SK-N-SH (cell line): ENCODE results near the gene SNX21. TPM values are rescaled to one million over a fixed set of nuclear protein-coding genes. Genes with fewer than 3 reads are reported as not detected.

Source experiments
- CTCF ChIA-PET: fragments of 300-600, 350-600 bp; formaldehyde crosslinking; extraction: SDS; loops from one replicate; lab custom pipeline; 2021; lab: Yijun Ruan, JAX
- POLR2A ChIA-PET: fragments of 350-600 bp; sonication (Branson Sonifier 250); formaldehyde crosslinking; extraction: SDS; loops from one replicate; lab custom pipeline; 2020; ENCODE audit warnings: antibody characterized with exemption, inconsistent platforms; lab: Yijun Ruan, JAX
- DNase-seq: peaks from one replicate; pipeline ENCODE4 v3.0.0; 2012
- H2AFZ ChIP-seq: fragments of 200-600 bp; sonication (generic); 2 replicates; pipeline ENCODE4 v1.8.1; 2016; ENCODE audit warnings: antibody characterized with exemption, mild to moderate bottlenecking, low read depth
- H3F3A ChIP-seq: fragments of 200-600 bp; sonication (generic); replicated peaks from 2 replicates; pipeline ENCODE3; 2016; ENCODE audit warnings: antibody characterized with exemption, mild to moderate bottlenecking; ENCODE audit not compliant: insufficient read depth
- H3K27ac ChIP-seq, 2 experiments: fragments of 200-500 bp in 1 of 2; fragments of 200-600 bp in 1 of 2; sonication (Bioruptor generic) in 1 of 2; sonication (generic), shearing (Covaris generic) in 1 of 2; 2 replicates each; pipeline versions ENCODE4 v1.5.1 to v1.6.1; 2014 to 2016; ENCODE audit warnings: low read depth in 2 of 2, inconsistent platforms in 1 of 2, low read length in 1 of 2, mild to moderate bottlenecking in 1 of 2, mixed read lengths in 1 of 2
- H3K27me3 ChIP-seq: fragments of 200-600 bp; sonication (generic), shearing (Covaris generic); 2 replicates; pipeline ENCODE4 v1.6.1; 2016; ENCODE audit warnings: mixed run types; ENCODE audit not compliant: insufficient read depth
- H3K36me3 ChIP-seq, 2 experiments: fragments of 200-500 bp in 1 of 2; fragments of 200-600 bp in 1 of 2; sonication (Bioruptor generic) in 1 of 2; sonication (generic) in 1 of 2; replicated peaks in 1 of 2; 2 replicates each; pipeline versions ENCODE3 to v1.5.1; 2014 to 2016; ENCODE audit warnings: low read length in 1 of 2, mild to moderate bottlenecking in 1 of 2; ENCODE audit not compliant: insufficient read depth in 2 of 2, control insufficient read depth in 1 of 2
- H3K4me1 ChIP-seq, 2 experiments: fragments of 200-500 bp in 1 of 2; fragments of 200-600 bp in 1 of 2; sonication (Bioruptor generic) in 1 of 2; sonication (generic), shearing (Covaris generic) in 1 of 2; 2 replicates each; pipeline versions ENCODE4 v1.5.1 to v1.6.1; 2014 to 2016; ENCODE audit warnings: low read depth in 1 of 2, low read length in 1 of 2, mixed run types in 1 of 2; ENCODE audit not compliant: insufficient read depth in 2 of 2, control insufficient read depth in 1 of 2
- H3K4me2 ChIP-seq: fragments of 200-600 bp; sonication (generic), shearing (Covaris generic); 2 replicates; pipeline ENCODE4 v1.6.1; 2017; ENCODE audit warnings: mixed run types
- H3K4me3 ChIP-seq, 2 experiments: fragments of 200-500 bp in 1 of 2; fragments of 200-600 bp in 1 of 2; sonication (Bioruptor generic) in 1 of 2; sonication (generic), shearing (Covaris generic) in 1 of 2; 2 replicates each; pipeline versions ENCODE4 v1.5.1 to v1.8.1; 2014 to 2016; ENCODE audit warnings: low read depth in 2 of 2, inconsistent platforms in 1 of 2, low read length in 1 of 2, mild to moderate bottlenecking in 1 of 2, mixed read lengths in 1 of 2, moderate library complexity in 1 of 2
- H3K79me2 ChIP-seq: fragments of 200-600 bp; sonication (generic); 2 replicates; pipeline ENCODE4 v1.8.1; 2017; ENCODE audit warnings: mild to moderate bottlenecking; ENCODE audit not compliant: insufficient read depth
- H3K9ac ChIP-seq: fragments of 200-600 bp; sonication (generic); 2 replicates; pipeline ENCODE4 v1.6.1; 2017; ENCODE audit warnings: mixed run types
- H3K9me2 ChIP-seq: fragments of 200-600 bp; sonication (generic); 2 replicates; pipeline ENCODE4 v1.6.1; 2017; ENCODE audit warnings: mixed run types
- H3K9me3 ChIP-seq: fragments of 200-600 bp; sonication (generic); 2 replicates; pipeline ENCODE4 v1.6.1; 2017; ENCODE audit warnings: mixed run types, mild to moderate bottlenecking, moderate library complexity
- H4K20me1 ChIP-seq: fragments of 200-600 bp; sonication (generic); 2 replicates; pipeline ENCODE4 v1.6.1; 2017; ENCODE audit warnings: mild to moderate bottlenecking, mixed run types; ENCODE audit not compliant: insufficient read depth
- ELF1 ChIP-seq: IDR thresholded peaks from 2 replicates; pipeline ENCODE4 v1.4.0; 2012
- EZH2phosphoT487 ChIP-seq: fragments of 200-600 bp; sonication (generic); IDR thresholded peaks from 2 replicates; pipeline ENCODE4 v1.6.1; 2017; ENCODE audit warnings: low read depth, mixed run types, mild to moderate bottlenecking, antibody characterized with exemption, moderate library complexity, borderline replicate concordance
- FOXJ3 ChIP-seq: sonication (generic); formaldehyde crosslinking; IDR thresholded peaks from 2 replicates; pipeline ENCODE4 v1.5.1; 2020; ENCODE audit warnings: mild to moderate bottlenecking, missing genetic modification reagents
- FOXM1 ChIP-seq: IDR thresholded peaks from 2 replicates; pipeline ENCODE4 v1.4.0; 2012; ENCODE audit warnings: low read depth, mild to moderate bottlenecking
- RCOR1 ChIP-seq: fragments of 150-350 bp; IDR thresholded peaks from 2 replicates; pipeline ENCODE4 v1.6.1; 2017; ENCODE audit warnings: antibody characterized with exemption, low read length
- RXRA ChIP-seq: IDR thresholded peaks from 2 replicates; pipeline ENCODE4 v1.4.0; 2012; ENCODE audit warnings: low read depth, mild to moderate bottlenecking, borderline replicate concordance
- SMC3 ChIP-seq: IDR thresholded peaks from 2 replicates; pipeline ENCODE4 v1.6.1; 2012; ENCODE audit warnings: low read depth, low read length, improper control_type of control experiment
- TEAD4 ChIP-seq: IDR thresholded peaks from 2 replicates; pipeline ENCODE4 v1.4.0; 2012; ENCODE audit warnings: mild to moderate bottlenecking, borderline replicate concordance; ENCODE audit not compliant: insufficient read depth
- YY1 ChIP-seq: IDR thresholded peaks from 2 replicates; pipeline ENCODE4 v1.4.0; 2012; ENCODE audit warnings: low read depth, mild to moderate bottlenecking
- WGBS: methylation state at CpG from one replicate; pipeline ENCODE4 v1.1.6; 2017; ENCODE audit warnings: low lambda C conversion rate; 5-methylcytosine and 5-hydroxymethylcytosine counted together
- polyA plus RNA-seq, 3 experiments: library from polyadenylated mRNA; depleted of rRNA; stranded (reverse); fragments of >200 nt; gene quantifications; 2 replicates each; pipeline ENCODE4 v1.2.3, GENCODE V29; 2012
- TF ChIP-seq, protein P1 (sequence below): fragments of 150-350 bp; IDR thresholded peaks from 2 replicates; pipeline ENCODE4 v1.6.1; 2016; ENCODE audit warnings: mild to moderate bottlenecking, low read depth, low read length
- TF ChIP-seq, protein P2 (sequence below): IDR thresholded peaks from 2 replicates; pipeline ENCODE4 v1.4.0; 2012; ENCODE audit warnings: low read depth, borderline replicate concordance

Gene SNX21
- polyA plus RNA-seq, 1 of the 3 experiments (the other 2 are of a cell fraction), result 22.1 TPM

- 87% methylated on average over 8 of the region's 8 CpGs for WGBS
- no peak for DNase-seq
Measured at GRCh38 chr20:45848421-45848820, 14.8 kb downstream of the SNX21 start.

DNA sequence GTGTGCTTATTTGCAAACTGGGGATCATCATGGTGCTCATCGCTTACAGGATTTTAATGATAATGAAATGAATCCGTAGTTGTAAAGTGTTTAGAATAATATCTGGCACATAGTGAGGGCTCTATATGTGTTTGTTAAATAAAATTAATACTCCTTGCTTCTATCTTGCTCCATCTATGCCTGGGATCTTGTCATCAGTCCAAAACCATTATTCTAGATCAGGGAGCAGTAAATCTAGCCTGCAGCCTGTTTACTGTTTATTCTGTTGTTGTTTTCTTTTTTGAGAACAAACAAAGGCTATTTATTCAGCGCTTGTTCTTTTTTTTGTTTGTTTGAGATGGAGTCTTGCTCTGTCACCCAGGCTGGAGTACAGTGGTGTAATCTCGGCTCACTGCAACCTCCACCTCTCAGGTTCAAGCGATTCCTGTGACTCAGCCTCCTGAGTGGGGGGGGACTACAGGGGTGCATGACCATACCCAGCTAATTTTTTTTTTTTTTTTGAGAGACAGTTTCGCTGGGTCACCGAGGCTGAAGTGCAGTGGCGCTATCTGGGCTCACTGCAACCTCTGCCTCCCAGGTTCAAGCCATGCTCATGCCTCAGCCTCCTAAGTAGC, 15.5 kb downstream of the SNX21 start:
- ChIA-PET CTCF (interaction anchor here (1.6 kb wide), 1 partner anchor 41 kb away, joined by 3 read pairs; no protein-coding TSS in a partner anchor), POLR2A (interaction anchor here (1.5 kb wide), 1 partner anchor 10 kb away, joined by 3 read pairs; no protein-coding TSS in a partner anchor)

More at GRCh38 chr20:45848421-45848820, 14.8 kb downstream of the SNX21 start:
- Histone ChIP-seq H3K79me2 (peaks cover 7% of the 10 kb centered on the region; the same call in 1 of the 2 replicates), H2AFZ (no peak overlapping the region), H3K9me3 (no peaks in the 10 kb centered on the region), H3K9ac (no peak overlapping the region), H3K27me3 (no peaks in the 10 kb centered on the region), H3K36me3 (peaks cover 28 to 33% of the 10 kb centered on the region in 2 experiments), H3K27ac (no peak overlapping the region), H3F3A (peaks cover 3% of the 10 kb centered on the region), H4K20me1 (no peaks in the 10 kb centered on the region), H3K4me3 (no peak overlapping the region), H3K9me2 (no peaks in the 10 kb centered on the region), H3K4me2 (no peak overlapping the region), H3K4me1 (no peaks in the 10 kb centered on the region)
- ChIA-PET POLR2A (interaction anchor here (1.5 kb wide), 1 partner anchor 9 kb away, joined by 3 read pairs; no protein-coding TSS in a partner anchor), CTCF (interaction anchor here (1.6 kb wide), 1 partner anchor 42 kb away, joined by 3 read pairs; no protein-coding TSS in a partner anchor)
- TF ChIP-seq, protein P1, sequence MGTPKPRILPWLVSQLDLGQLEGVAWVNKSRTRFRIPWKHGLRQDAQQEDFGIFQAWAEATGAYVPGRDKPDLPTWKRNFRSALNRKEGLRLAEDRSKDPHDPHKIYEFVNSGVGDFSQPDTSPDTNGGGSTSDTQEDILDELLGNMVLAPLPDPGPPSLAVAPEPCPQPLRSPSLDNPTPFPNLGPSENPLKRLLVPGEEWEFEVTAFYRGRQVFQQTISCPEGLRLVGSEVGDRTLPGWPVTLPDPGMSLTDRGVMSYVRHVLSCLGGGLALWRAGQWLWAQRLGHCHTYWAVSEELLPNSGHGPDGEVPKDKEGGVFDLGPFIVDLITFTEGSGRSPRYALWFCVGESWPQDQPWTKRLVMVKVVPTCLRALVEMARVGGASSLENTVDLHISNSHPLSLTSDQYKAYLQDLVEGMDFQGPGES, result no peak

More for the DNA sequence above, 15.5 kb downstream of the SNX21 start:
- H4K20me1 ChIP-seq, result no peaks in the 10 kb centered on the region
- H3K4me2 ChIP-seq, result no peak overlapping the region
- TF ChIP-seq ELF1, result no peak
- TF ChIP-seq FOXJ3, result no peak
- TF ChIP-seq, protein P2, sequence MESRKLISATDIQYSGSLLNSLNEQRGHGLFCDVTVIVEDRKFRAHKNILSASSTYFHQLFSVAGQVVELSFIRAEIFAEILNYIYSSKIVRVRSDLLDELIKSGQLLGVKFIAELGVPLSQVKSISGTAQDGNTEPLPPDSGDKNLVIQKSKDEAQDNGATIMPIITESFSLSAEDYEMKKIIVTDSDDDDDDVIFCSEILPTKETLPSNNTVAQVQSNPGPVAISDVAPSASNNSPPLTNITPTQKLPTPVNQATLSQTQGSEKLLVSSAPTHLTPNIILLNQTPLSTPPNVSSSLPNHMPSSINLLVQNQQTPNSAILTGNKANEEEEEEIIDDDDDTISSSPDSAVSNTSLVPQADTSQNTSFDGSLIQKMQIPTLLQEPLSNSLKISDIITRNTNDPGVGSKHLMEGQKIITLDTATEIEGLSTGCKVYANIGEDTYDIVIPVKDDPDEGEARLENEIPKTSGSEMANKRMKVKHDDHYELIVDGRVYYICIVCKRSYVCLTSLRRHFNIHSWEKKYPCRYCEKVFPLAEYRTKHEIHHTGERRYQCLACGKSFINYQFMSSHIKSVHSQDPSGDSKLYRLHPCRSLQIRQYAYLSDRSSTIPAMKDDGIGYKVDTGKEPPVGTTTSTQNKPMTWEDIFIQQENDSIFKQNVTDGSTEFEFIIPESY, result no peak
- no peak for TF ChIP-seq RXRA
- no peak for TF ChIP-seq FOXM1
- no peak for TF ChIP-seq RCOR1
- TF ChIP-seq YY1, result no peak
- no peak for TF ChIP-seq SMC3
- no peak for TF ChIP-seq TEAD4
- TF ChIP-seq EZH2phosphoT487, result no peak
- H3F3A ChIP-seq, result peaks cover 3% of the 10 kb centered on the region
- H3K4me1 ChIP-seq, result no peaks in the 10 kb centered on the region
- H3K36me3 ChIP-seq, result peaks cover 26 to 37% of the 10 kb centered on the region in 2 experiments
- WGBS, result 89% methylated on average over 8 of the region's 8 CpGs
- DNase-seq, result no peak
- H3K9me2 ChIP-seq, result no peaks in the 10 kb centered on the region
- no peak overlapping the region for H3K9ac ChIP-seq
- no peak overlapping the region for H2AFZ ChIP-seq
- no peak overlapping the region for H3K4me3 ChIP-seq
- H3K9me3 ChIP-seq, result no peaks in the 10 kb centered on the region
- no peaks in the 10 kb centered on the region for H3K27me3 ChIP-seq
- peaks cover 7% of the 10 kb centered on the region; the same call in 1 of the 2 replicates for H3K79me2 ChIP-seq
- H3K27ac ChIP-seq, result no peak overlapping the region
